Breast epithelium (tissue), 4 donors: ENCODE results near the gene DDX6. TPM values are rescaled to one million over a fixed set of nuclear protein-coding genes. Genes with fewer than 3 reads are reported as not detected.
"Not testable (repeated sequence)": the region's sequence is repeated elsewhere in the genome, so short reads cannot be mapped to it uniquely, and the experiment has no call there.

Experiments used
- DNase-seq, 2 donors: peaks; one replicate each; pipeline ENCODE4 v3.0.0-alpha.2; 2019; ENCODE audit warnings: low spot score in 2 of 2
- H3K27ac ChIP-seq, 2 donors: fragments of 200-600 bp; sonication (generic) in 1 of 2; one replicate each; pipeline ENCODE4 v1.5.1; 2016 to 2019; ENCODE audit warnings: mild to moderate bottlenecking in 1 of 2
- H3K27me3 ChIP-seq, 2 donors: fragments of 200-600 bp; sonication (generic) in 1 of 2; one replicate each; pipeline versions ENCODE4 v1.5.1 to v1.6.0; 2017 to 2019; ENCODE audit warnings: control low read depth in 1 of 2, mild to moderate bottlenecking in 1 of 2
- H3K36me3 ChIP-seq: fragments of 200-600 bp; one replicate; pipeline ENCODE4 v1.5.1; 2019
- H3K4me1 ChIP-seq, 2 donors: fragments of 200-600 bp; sonication (generic); one replicate each; pipeline ENCODE4 v1.5.1; 2016 to 2019; ENCODE audit warnings: control low read depth in 1 of 2
- H3K4me3 ChIP-seq, 3 donors: fragments of 200-600 bp; sonication (generic); 1 replicate in 2 of 3; 2 replicates in 1 of 3; pipeline ENCODE4 v1.5.1; 2016 to 2019; ENCODE audit warnings: mild to moderate bottlenecking in 3 of 3, moderate library complexity in 2 of 3
- H3K9me3 ChIP-seq, 2 donors: fragments of 200-600 bp; sonication (generic) in 1 of 2; one replicate each; pipeline ENCODE4 v1.5.1; 2016 to 2019; ENCODE audit warnings: control low read depth in 1 of 2
- POLR2A ChIP-seq: fragments of 450-650 bp; IDR thresholded peaks from one replicate; pipeline ENCODE4 v1.6.1; 2016; ENCODE audit warnings: antibody characterized with exemption, mild to moderate bottlenecking, moderate library complexity
- POLR2AphosphoS5 ChIP-seq, 3 donors: sonication (generic); formaldehyde crosslinking; IDR thresholded peaks; one replicate each; pipeline ENCODE4 v1.6.1; 2017; ENCODE audit warnings: antibody characterized with exemption in 3 of 3
- intact Hi-C: fragments of 100-400 bp; cut with DNase I; formaldehyde crosslinking; loops from one replicate; pipeline ENCODE4 v1.15.1; 2023; ENCODE audit warnings: low total_unique reads
- total RNA-seq, 3 donors: library from RNA; depleted of rRNA; stranded (reverse); fragments of >200 nt; gene quantifications; one replicate each; pipeline ENCODE4 v1.1.0, GENCODE V29; 2016
- TF ChIP-seq, protein P1 (sequence below), 3 donors: fragments of 450-650 bp; IDR thresholded peaks; one replicate each; pipeline ENCODE4 v1.5.1; 2016 to 2017; ENCODE audit warnings: antibody characterized with exemption in 3 of 3, mild to moderate bottlenecking in 3 of 3, moderate library complexity in 3 of 3

DDX6 gene
- total RNA-seq, 3 donors from 2014 or later: 82.6 to 136 (median 125) TPM

DNA sequence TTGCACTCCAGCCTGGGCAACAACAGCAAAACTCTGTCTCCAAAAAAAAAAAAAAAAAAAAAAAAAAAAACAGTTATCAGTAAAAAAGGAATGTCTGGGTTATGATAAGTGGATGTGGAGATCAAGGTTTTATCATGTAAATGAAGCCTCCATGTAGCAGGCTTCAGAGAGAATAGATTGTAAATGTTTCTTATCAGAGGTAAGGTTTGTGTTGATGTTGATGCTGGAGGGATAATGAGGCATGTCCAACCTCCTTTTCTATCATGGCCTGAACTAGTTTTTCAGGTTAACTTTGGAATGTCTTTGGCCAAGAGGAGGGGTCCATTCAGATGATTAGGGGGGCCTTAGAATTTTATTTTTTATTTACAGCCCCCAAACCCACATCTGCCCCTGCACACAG is 76.1 kb downstream of the DDX6 start:
- peak overlapping the region in 1 of 2 donors; percentile 29 for H3K27ac ChIP-seq
- no peak for TF ChIP-seq POLR2AphosphoS5 (IDR thresholded peaks at IDR 0.05)
- no peak for TF ChIP-seq POLR2A
- TF ChIP-seq, protein P1, sequence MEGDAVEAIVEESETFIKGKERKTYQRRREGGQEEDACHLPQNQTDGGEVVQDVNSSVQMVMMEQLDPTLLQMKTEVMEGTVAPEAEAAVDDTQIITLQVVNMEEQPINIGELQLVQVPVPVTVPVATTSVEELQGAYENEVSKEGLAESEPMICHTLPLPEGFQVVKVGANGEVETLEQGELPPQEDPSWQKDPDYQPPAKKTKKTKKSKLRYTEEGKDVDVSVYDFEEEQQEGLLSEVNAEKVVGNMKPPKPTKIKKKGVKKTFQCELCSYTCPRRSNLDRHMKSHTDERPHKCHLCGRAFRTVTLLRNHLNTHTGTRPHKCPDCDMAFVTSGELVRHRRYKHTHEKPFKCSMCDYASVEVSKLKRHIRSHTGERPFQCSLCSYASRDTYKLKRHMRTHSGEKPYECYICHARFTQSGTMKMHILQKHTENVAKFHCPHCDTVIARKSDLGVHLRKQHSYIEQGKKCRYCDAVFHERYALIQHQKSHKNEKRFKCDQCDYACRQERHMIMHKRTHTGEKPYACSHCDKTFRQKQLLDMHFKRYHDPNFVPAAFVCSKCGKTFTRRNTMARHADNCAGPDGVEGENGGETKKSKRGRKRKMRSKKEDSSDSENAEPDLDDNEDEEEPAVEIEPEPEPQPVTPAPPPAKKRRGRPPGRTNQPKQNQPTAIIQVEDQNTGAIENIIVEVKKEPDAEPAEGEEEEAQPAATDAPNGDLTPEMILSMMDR (IDR thresholded peaks at IDR 0.05): no peak
- no peak overlapping the region for H3K4me3 ChIP-seq
- intact Hi-C loops: no loop called here
- H3K27me3 ChIP-seq: no peaks in the 10 kb centered on the region
- DNase-seq: no peak
- H3K9me3 ChIP-seq: no peaks in the 10 kb centered on the region
- no peaks in the 10 kb centered on the region for H3K36me3 ChIP-seq
- H3K4me1 ChIP-seq: no peaks in the 10 kb centered on the region

DNA sequence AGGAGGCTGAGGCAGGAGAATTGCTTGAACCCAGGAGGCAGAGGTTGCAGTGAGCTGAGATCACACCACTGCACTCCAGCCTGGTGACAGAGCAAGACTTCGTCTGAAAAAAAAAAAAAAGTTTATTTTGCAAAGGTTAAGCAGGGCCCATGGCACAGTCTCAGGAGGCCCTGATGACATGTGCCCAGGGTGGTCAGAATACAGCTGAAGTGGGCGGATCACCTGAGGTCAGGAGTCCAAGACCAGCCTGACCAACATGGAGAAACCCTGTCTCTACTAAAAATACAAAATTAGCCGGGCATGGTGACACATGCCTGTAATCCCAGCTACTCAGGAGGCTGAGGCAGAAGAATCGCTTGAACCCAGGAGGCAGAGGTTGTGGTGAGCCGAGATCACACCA is 76.5 kb downstream of the DDX6 start:
- H3K36me3 ChIP-seq, DNase-seq, H3K27me3 ChIP-seq, intact Hi-C loops, H3K4me3 ChIP-seq, H3K27ac ChIP-seq, H3K9me3 ChIP-seq, H3K4me1 ChIP-seq: not testable (repeated sequence)

DNA sequence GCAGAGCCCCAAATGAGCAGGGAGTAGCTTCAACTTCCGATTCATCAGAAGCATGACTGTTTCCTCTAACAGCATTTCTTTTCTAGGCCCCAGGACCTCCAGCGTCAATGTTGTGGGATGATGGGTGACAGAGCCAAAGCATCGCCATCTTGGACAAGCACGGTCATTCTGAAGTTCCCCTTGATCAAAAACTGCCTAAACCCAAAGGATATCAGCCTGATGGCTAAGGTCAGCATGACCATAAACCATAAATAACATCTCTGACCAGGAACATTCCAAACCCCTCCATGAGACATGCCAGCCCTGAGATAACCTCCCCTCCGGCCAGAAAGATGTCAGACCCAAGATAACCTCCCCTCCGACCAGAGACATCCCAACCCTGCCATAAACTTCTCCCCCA is 82.7 kb downstream of the DDX6 start:
- TF ChIP-seq POLR2AphosphoS5 (IDR thresholded peaks at IDR 0.05) (no peak), POLR2A (no peak)
- TF ChIP-seq, protein P1 (IDR thresholded peaks at IDR 0.05): no peak
- no peaks in the 10 kb centered on the region for H3K36me3 ChIP-seq
- H3K27me3 ChIP-seq: no peaks in the 10 kb centered on the region
- H3K4me3 ChIP-seq: no peak overlapping the region
- no peak overlapping the region for H3K27ac ChIP-seq
- no peak for DNase-seq
- H3K9me3 ChIP-seq: no peaks in the 10 kb centered on the region
- intact Hi-C loops: no loop called here
- H3K4me1 ChIP-seq: no peaks in the 10 kb centered on the region

DNA sequence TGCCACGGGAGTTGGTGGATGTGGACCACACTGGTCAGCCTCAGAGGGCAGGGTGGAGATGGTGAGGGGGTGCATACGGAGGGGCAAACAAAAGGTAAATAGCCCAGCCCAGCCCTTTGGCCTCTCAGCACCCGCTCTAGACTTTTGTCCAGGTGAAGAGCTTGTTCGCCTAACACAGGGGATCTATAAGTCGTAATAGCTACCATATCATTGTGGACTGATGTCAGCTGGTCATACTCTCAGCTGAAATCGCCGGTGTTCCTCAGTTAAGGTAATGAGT is 84.5 kb downstream of the DDX6 start:
- Histone ChIP-seq H3K4me3 (no peak overlapping the region), H3K9me3 (no peaks in the 10 kb centered on the region), H3K36me3 (no peaks in the 10 kb centered on the region), H3K27me3 (no peaks in the 10 kb centered on the region), H3K27ac (no peak overlapping the region), H3K4me1 (no peaks in the 10 kb centered on the region)
- intact Hi-C loops: no loop called here
- no peak for DNase-seq
- TF ChIP-seq POLR2A (no peak), POLR2AphosphoS5 (IDR thresholded peaks at IDR 0.05) (no peak)
- TF ChIP-seq, protein P1 (IDR thresholded peaks at IDR 0.05): no peak

DNA sequence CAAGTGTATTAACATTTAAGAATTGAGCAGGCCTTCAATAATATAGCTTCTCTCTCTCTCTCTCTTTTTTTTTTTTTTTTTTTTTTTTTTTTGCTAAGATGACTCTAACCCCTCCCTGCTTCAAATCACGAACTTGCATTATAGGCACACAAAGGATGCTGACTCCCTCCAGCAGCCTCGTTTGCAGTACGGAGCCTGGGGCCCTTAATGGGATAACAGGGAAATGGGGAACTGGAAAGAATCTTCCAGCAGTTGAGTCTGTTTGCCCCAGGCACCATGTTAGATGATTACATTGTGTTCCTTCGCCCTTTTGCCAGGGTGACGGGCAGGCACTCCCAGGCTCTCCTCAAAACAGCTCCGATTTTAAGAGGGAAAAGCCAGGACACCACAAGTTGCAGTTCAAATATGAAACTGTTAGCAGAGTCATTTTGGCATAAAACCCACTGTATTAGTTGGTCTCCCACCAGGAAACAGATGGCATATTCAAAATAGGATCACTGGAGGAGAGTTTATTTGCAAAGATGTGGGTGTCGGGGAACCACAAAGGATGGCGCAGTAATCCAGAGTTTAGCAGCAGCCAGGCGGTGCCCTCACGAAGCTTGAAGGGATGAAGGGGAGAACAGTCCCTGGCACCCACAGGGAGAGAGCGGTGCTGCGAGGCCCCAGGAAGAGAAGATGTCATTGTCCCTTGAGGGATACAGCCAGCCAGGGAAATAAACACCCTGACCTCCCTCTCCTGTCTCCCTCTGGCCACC is 85.0 kb downstream of the DDX6 start:
- H3K4me1 ChIP-seq: no peaks in the 10 kb centered on the region
- no peaks in the 10 kb centered on the region for H3K36me3 ChIP-seq
- no peaks in the 10 kb centered on the region for H3K9me3 ChIP-seq
- TF ChIP-seq POLR2AphosphoS5 (IDR thresholded peaks at IDR 0.05) (no peak), POLR2A (no peak)
- TF ChIP-seq, protein P1 (IDR thresholded peaks at IDR 0.05): no peak
- DNase-seq: no peak
- H3K4me3 ChIP-seq: no peak overlapping the region
- H3K27ac ChIP-seq: no peak overlapping the region
- no peaks in the 10 kb centered on the region for H3K27me3 ChIP-seq
- intact Hi-C loops: no loop called here
